Colonic mucosa (tissue), 4 donors: ENCODE results near the gene SLCO4A1. TPM values are rescaled to one million over a fixed set of nuclear protein-coding genes. Genes with fewer than 3 reads are reported as not detected.
A peak's percentile ranks its signal among the peaks of the same experiment; 100 is the strongest.

Source experiments
- DNase-seq: peaks from one replicate; pipeline ENCODE4 v3.0.0-alpha.2; 2020
- H3K27ac ChIP-seq: fragments of 200-600 bp; one replicate; pipeline ENCODE4 v1.8.0; 2021
- H3K27me3 ChIP-seq: fragments of 200-600 bp; one replicate; pipeline ENCODE4 v1.8.0; 2021
- H3K36me3 ChIP-seq: fragments of 200-600 bp; one replicate; pipeline ENCODE4 v1.8.0; 2021
- H3K4me1 ChIP-seq: fragments of 200-600 bp; one replicate; pipeline ENCODE4 v1.8.0; 2021; ENCODE audit warnings: mild to moderate bottlenecking
- H3K4me3 ChIP-seq: fragments of 200-600 bp; one replicate; pipeline ENCODE4 v1.8.0; 2021
- H3K9ac ChIP-seq, 2 donors: one replicate each; pipeline ENCODE4 v1.7.0; 2013; ENCODE audit warnings: control low read depth in 2 of 2, low read depth in 2 of 2, low read length in 2 of 2
- H3K9me3 ChIP-seq: fragments of 200-600 bp; one replicate; pipeline ENCODE4 v1.8.0; 2021
- CTCF ChIP-seq: fragments of 200-600 bp; IDR thresholded peaks from one replicate; pipeline ENCODE4 v1.8.0; 2022; ENCODE audit warnings: antibody characterized with exemption, mild to moderate bottlenecking
- intact Hi-C: fragments of 100-400 bp; cut with DNase I; formaldehyde crosslinking; loops from one replicate; pipeline ENCODE4 v1.14.1; 2022
- total RNA-seq, 2 donors: library from RNA; stranded (reverse); fragmentation: NEBNext Ultra II Directional in 1 of 2; extraction: Animal tissue kit (Norgen Biotek cat#: 25700) in 1 of 2; gene quantifications; one replicate each; pipeline ENCODE4 v1.2.1, GENCODE V29; 2021
- donor health status: healthy.
- donor health status: DM: no; HTN: no; CAD: no.
- donor health status: DM: no; HTN: no; CAD: no.

The SLCO4A1 gene
- total RNA-seq, 2 donors from 2014 or later: 39.7 to 42.9 TPM

DNA sequence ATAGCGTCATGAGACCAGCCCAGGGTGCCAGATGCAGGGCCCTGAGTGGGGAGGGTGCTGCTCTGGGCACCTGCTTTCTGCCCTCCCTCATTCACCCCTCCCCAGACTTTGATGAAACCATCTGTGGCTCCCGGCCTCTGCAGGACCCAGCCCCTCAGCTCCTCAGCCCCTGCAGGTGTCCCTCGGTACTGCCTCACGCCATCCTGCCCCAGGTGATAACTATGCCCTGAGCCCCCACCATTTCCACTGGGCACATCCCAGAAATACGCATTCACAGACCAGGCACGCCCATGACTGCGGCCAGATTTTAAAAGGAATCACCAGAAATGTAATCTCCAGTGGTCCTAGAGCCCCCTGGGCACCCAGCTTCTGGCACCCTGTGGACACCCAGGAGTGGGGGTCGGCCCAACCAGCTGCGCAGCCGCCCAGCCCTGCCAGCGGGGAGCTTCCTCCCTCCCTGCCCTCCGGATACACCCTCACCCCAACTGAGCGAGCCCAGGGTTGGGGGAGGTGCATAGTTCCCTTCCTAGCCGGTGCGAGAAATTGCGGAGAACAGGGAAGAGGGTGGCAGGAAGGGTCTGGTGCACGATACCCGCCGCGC lies 65.7 kb downstream of the SLCO4A1 start:
- no peaks in the 10 kb centered on the region for H3K36me3 ChIP-seq
- no peak for DNase-seq
- H3K9me3 ChIP-seq: no peaks in the 10 kb centered on the region
- H3K4me3 ChIP-seq: no peak overlapping the region
- TF ChIP-seq CTCF: no peak
- no peak overlapping the region for H3K9ac ChIP-seq
- H3K4me1 ChIP-seq: no peaks in the 10 kb centered on the region
- intact Hi-C loops: no loop called here
- no peak overlapping the region for H3K27ac ChIP-seq
- H3K27me3 ChIP-seq: peaks cover 33% of the 10 kb centered on the region

DNA sequence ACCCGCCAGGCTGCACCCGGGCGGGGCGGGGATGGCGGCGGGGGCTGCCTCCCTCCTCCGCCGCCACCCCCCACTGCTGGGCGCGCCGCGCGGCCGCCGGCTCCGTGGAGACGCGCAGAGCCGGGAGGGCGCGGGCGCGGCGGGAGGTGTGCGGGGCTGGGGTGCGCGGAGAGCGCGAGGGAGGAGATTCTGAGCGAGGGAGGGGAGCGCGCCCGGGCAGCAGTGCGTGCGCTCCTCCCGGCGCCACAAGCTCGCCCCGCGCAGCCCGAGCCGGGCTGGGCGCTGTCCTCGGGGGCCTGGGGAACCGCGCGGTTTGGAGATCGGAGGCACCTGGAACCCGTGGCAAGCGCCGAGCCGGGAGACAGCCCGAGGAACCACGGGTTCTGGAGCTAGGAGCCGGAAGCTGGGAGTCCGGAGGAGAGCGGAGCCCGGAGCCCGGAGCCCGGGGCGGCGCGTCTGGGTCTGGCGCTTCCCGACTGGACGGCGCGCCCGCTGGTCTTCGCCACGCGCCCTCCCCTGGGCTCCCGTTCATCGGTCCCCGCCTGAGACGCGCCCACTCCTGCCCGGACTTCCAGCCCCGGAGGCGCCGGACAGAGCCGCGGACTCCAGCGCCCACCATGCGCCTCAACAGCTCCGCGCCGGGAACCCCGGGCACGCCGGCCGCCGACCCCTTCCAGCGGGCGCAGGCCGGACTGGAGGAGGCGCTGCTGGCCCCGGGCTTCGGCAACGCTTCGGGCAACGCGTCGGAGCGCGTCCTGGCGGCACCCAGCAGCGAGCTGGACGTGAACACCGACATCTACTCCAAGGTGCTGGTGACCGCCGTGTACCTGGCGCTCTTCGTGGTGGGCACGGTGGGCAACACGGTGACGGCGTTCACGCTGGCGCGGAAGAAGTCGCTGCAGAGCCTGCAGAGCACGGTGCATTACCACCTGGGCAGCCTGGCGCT lies 66.6 kb downstream of the SLCO4A1 start, which contains the start of gene NTSR1:
Gene NTSR1, plus strand, starts transcription at position 246 of the 946 bp plus-strand sequence. Its CDS starts 372 bp downstream, at position 618.
- no peaks in the 10 kb centered on the region for H3K9me3 ChIP-seq
- no peaks in the 10 kb centered on the region for H3K36me3 ChIP-seq
- H3K27ac ChIP-seq: no peak within 1 kb of the TSS
- TF ChIP-seq CTCF: no peak
- peak within 1 kb of the TSS; percentile 5 for H3K4me3 ChIP-seq
- peaks cover 33% of the 10 kb centered on the region for H3K27me3 ChIP-seq
- no peak within 1 kb of the TSS for H3K9ac ChIP-seq
- intact Hi-C loops: no loop called here
- DNase-seq: no peak
- H3K4me1 ChIP-seq: no peaks in the 10 kb centered on the region

GRCh38 chr20:62709537-62709905 lies 67.2 kb downstream of the SLCO4A1 start:
- no peak for DNase-seq
- Histone ChIP-seq H3K27ac (no peak overlapping the region), H3K9ac (no peak overlapping the region), H3K4me1 (no peaks in the 10 kb centered on the region), H3K4me3 (no peak overlapping the region), H3K36me3 (no peaks in the 10 kb centered on the region), H3K27me3 (peaks cover 33% of the 10 kb centered on the region), H3K9me3 (no peaks in the 10 kb centered on the region)
- no peak for TF ChIP-seq CTCF
- intact Hi-C loops: no loop called here

DNA sequence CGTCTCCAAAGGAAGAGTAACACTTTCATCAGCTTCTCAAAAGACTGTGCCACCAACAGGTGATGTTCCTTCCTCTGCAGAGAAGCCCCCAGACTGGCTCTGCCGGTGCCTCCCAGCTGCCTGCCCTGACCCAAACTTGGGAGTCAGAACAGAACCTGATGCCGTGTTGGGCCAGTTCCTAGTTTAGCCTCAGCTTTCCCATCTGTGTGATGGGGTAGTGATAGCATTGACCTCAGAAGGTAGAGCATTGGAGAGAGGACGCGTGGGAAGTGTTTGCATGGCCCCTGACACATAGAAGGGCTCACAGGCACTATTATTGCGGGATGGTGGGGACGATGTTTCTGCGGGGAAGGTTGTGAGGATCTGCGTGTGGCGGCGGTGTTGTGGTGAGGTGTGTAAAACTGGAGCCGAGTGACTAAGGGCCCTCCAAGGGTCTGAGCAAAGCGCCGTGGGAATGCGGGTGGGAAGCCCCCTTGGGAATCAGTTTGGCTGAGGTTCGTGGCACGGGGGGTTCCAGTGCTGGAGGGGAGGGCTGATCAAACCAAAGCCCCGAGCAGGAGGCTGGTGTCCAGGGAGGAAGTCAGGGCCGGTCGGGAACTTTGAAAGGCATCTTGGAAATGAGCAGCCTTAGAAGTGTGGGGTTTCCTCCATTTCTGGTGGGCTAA lies 68.0 kb downstream of the SLCO4A1 start:
- no peak for TF ChIP-seq CTCF

GRCh38 chr20:62710886-62711702 lies 68.8 kb downstream of the SLCO4A1 start:
- Histone ChIP-seq H3K27me3 (peaks cover 33% of the 10 kb centered on the region), H3K36me3 (no peaks in the 10 kb centered on the region), H3K27ac (no peak overlapping the region), H3K4me1 (no peaks in the 10 kb centered on the region), H3K9me3 (no peaks in the 10 kb centered on the region), H3K9ac (no peak overlapping the region), H3K4me3 (no peak overlapping the region)
- intact Hi-C loops: no loop called here
- no peak for DNase-seq
- no peak for TF ChIP-seq CTCF

More for the DNA sequence above, 68.0 kb downstream of the SLCO4A1 start:
- H3K4me3 ChIP-seq: no peak overlapping the region
- no peaks in the 10 kb centered on the region for H3K4me1 ChIP-seq
- no peak for DNase-seq
- H3K27ac ChIP-seq: no peak overlapping the region
- peaks cover 33% of the 10 kb centered on the region for H3K27me3 ChIP-seq
- no peaks in the 10 kb centered on the region for H3K9me3 ChIP-seq
- intact Hi-C loops: no loop called here
- H3K9ac ChIP-seq: no peak overlapping the region
- no peaks in the 10 kb centered on the region for H3K36me3 ChIP-seq
